ENCODE data around the gene VDR.
"Not testable (repeated sequence)": the region's sequence is repeated elsewhere in the genome, so short reads cannot be mapped to it uniquely, and the experiment has no call there.

VDR gene

GRCh38 chr12:47846294-47846996, 58.3 kb downstream of the VDR start:
- no peak overlapping the region for H3K9ac ChIP-seq (ENCODE audit: low read length in 2 of 2)
- H3K9me3 ChIP-seq (ENCODE audit: control insufficient read depth in 2 of 2, low read length in 2 of 2): no peaks in the 10 kb centered on the region
- no peaks in the 10 kb centered on the region for H3K4me1 ChIP-seq (ENCODE audit: control insufficient read depth, insufficient read depth, low read length)
- no peak overlapping the region for H3K27ac ChIP-seq (ENCODE audit: low read length)
- no peaks in the 10 kb centered on the region for H3K36me3 ChIP-seq (ENCODE audit: control insufficient read depth in 2 of 2, insufficient read depth in 2 of 2, low read length in 2 of 2)
- H3K4me3 ChIP-seq (ENCODE audit: low read length in 2 of 2): no peak overlapping the region
- H3K27me3 ChIP-seq (ENCODE audit: control insufficient read depth in 1 of 2, insufficient read depth in 2 of 2, low read length in 2 of 2): peaks cover 0 to 4% of the 10 kb centered on the region in 2 donors

DNA sequence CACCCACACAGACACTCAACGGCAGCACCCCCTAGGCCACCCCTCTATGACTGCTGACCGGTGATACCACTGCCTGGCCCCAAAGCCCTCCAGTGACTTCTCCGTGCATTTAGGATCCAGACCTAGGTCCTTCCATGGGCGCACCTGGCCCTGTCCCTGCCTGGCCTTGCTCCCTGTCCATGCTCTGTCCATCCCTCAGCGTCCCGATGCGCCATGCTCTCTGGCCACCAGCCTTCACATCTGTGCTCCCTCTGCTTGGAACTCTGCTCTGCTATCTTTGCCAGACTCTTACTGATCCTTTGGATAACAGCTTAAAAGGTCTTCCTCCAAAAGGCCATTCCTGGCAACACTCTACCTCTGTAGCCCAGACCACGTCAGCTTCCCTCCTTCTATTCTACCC, 59.7 kb downstream of the VDR start:
- Histone ChIP-seq H3K9me3 (ENCODE audit: control insufficient read depth in 2 of 2, low read length in 2 of 2) (no peaks in the 10 kb centered on the region), H3K27ac (ENCODE audit: low read length) (no peak overlapping the region), H3K36me3 (ENCODE audit: control insufficient read depth in 2 of 2, insufficient read depth in 2 of 2, low read length in 2 of 2) (no peaks in the 10 kb centered on the region), H3K4me3 (ENCODE audit: low read length in 2 of 2) (no peak overlapping the region), H3K4me1 (ENCODE audit: control insufficient read depth, insufficient read depth, low read length) (no peaks in the 10 kb centered on the region), H3K9ac (ENCODE audit: low read length in 2 of 2) (no peak overlapping the region), H3K27me3 (ENCODE audit: control insufficient read depth in 1 of 2, insufficient read depth in 2 of 2, low read length in 2 of 2) (peaks cover 0 to 4% of the 10 kb centered on the region in 2 donors)

DNA sequence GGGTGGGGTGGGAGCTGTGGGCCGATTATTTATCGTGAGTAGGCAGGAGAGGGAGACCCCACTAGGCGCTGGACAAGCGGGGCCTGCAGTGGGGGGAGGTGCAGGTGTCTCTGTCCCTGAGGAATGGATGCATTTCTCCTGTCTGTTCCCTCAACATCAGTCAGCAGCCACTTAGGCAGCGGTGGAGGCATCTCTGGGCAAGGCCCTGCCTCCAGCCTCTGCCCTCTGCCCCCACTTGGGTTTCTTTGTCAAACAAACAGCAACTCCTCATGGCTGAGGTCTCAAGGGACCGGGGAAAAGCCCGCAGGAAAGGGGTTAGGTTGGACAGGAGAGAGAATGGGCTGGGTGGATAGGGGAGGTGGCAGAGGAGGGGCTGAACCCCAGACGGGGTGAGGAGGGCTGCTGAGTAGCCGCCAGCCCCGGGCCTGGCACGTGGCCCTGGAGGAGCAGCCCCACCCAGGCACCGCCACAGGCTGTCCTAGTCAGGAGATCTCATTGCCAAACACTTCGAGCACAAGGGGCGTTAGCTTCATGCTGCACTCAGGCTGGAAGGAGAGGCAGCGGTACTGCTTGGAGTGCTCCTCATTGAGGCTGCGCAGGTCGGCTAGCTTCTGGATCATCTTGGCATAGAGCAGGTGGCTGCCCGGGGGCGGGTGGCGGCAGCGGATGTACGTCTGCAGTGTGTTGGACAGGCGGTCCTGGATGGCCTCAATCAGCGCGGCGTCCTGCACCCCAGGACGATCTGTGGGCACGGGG, 60.4 kb downstream of the VDR start:
- Histone ChIP-seq H3K4me1 (ENCODE audit: control insufficient read depth, insufficient read depth, low read length) (no peaks in the 10 kb centered on the region), H3K27me3 (ENCODE audit: control insufficient read depth in 1 of 2, insufficient read depth in 2 of 2, low read length in 2 of 2) (peaks cover 0 to 4% of the 10 kb centered on the region in 2 donors), H3K9ac (ENCODE audit: low read length in 2 of 2) (no peak overlapping the region), H3K27ac (ENCODE audit: low read length) (no peak overlapping the region), H3K9me3 (ENCODE audit: control insufficient read depth in 2 of 2, low read length in 2 of 2) (no peaks in the 10 kb centered on the region), H3K4me3 (ENCODE audit: low read length in 2 of 2) (no peak overlapping the region), H3K36me3 (ENCODE audit: control insufficient read depth in 2 of 2, insufficient read depth in 2 of 2, low read length in 2 of 2) (no peaks in the 10 kb centered on the region)

GRCh38 chr12:47843226-47843980, 61.4 kb downstream of the VDR start:
- no peaks in the 10 kb centered on the region for H3K36me3 ChIP-seq (ENCODE audit: control insufficient read depth in 2 of 2, insufficient read depth in 2 of 2, low read length in 2 of 2)
- no peak overlapping the region for H3K27ac ChIP-seq (ENCODE audit: low read length)
- no peaks in the 10 kb centered on the region for H3K9me3 ChIP-seq (ENCODE audit: control insufficient read depth in 2 of 2, low read length in 2 of 2)
- H3K9ac ChIP-seq (ENCODE audit: low read length in 2 of 2): no peak overlapping the region
- no peaks in the 10 kb centered on the region for H3K4me1 ChIP-seq (ENCODE audit: control insufficient read depth, insufficient read depth, low read length)
- peaks cover 0 to 4% of the 10 kb centered on the region in 2 donors for H3K27me3 ChIP-seq (ENCODE audit: control insufficient read depth in 1 of 2, insufficient read depth in 2 of 2, low read length in 2 of 2)
- H3K4me3 ChIP-seq (ENCODE audit: low read length in 2 of 2): no peak overlapping the region

GRCh38 chr12:47842543-47842942, 62.3 kb downstream of the VDR start:
- H3K9me3 ChIP-seq (ENCODE audit: control insufficient read depth in 2 of 2, low read length in 2 of 2); H3K36me3 ChIP-seq (ENCODE audit: control insufficient read depth in 2 of 2, insufficient read depth in 2 of 2, low read length in 2 of 2); H3K4me1 ChIP-seq (ENCODE audit: control insufficient read depth, insufficient read depth, low read length); H3K4me3 ChIP-seq (ENCODE audit: low read length in 2 of 2); H3K9ac ChIP-seq (ENCODE audit: low read length in 2 of 2); H3K27me3 ChIP-seq (ENCODE audit: control insufficient read depth in 1 of 2, insufficient read depth in 2 of 2, low read length in 2 of 2); H3K27ac ChIP-seq (ENCODE audit: low read length): not testable (repeated sequence)

- Histone ChIP-seq H3K4me3 (ENCODE audit: low read length in 2 of 2) (no peak overlapping the region), H3K36me3 (ENCODE audit: control insufficient read depth in 2 of 2, insufficient read depth in 2 of 2, low read length in 2 of 2) (no peaks in the 10 kb centered on the region), H3K9me3 (ENCODE audit: control insufficient read depth in 2 of 2, low read length in 2 of 2) (no peaks in the 10 kb centered on the region), H3K27me3 (ENCODE audit: control insufficient read depth in 1 of 2, insufficient read depth in 2 of 2, low read length in 2 of 2) (peaks cover 0 to 4% of the 10 kb centered on the region in 2 donors), H3K9ac (ENCODE audit: low read length in 2 of 2) (no peak overlapping the region), H3K4me1 (ENCODE audit: control insufficient read depth, insufficient read depth, low read length) (peaks cover 9% of the 10 kb centered on the region), H3K27ac (ENCODE audit: low read length) (no peak overlapping the region)
These were observed 62.9 kb downstream of the VDR start for GRCh38 chr12:47841910-47842309.

DNA sequence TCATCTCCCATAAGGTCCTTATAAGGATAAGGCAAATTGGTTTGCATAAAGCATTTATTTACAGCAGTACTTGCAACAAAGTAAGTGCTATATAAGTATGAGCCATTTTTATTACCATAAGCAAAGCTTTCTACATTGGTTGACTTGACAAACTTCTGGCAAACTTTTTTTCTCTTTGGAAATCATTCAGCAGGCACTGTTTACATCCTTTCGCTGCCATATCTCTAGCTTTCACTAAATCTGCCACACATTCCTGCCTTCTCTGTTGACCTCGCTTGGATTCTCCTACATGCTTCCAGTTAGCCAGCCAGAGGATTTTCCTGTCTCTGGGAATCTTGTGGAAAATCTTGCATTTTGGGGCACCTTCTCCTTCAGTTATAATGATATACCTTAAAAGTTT, 63.3 kb downstream of the VDR start:
- H3K36me3 ChIP-seq (ENCODE audit: control insufficient read depth in 2 of 2, insufficient read depth in 2 of 2, low read length in 2 of 2): no peaks in the 10 kb centered on the region
- peaks cover 0 to 4% of the 10 kb centered on the region in 2 donors for H3K27me3 ChIP-seq (ENCODE audit: control insufficient read depth in 1 of 2, insufficient read depth in 2 of 2, low read length in 2 of 2)

DNA sequence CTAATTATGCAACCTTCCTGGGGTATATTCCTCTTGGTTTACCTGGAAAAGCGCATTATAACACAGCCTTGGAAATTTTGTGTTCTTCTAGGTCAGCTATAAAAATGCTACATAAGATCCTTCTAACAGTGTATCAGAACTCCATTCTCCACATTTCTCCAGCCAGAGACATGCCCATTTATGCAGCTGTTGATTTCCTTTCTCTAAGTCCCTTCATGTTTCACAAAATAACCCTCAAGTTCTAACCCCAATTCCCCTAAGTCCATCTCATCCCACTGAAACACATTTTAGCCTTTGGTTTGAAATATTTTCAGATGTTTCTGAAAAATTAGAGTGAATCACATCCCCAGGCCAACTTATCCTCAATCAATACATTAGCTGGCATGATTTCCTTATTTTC, 64.2 kb downstream of the VDR start:
- Histone ChIP-seq H3K9me3 (ENCODE audit: control insufficient read depth in 2 of 2, low read length in 2 of 2) (no peaks in the 10 kb centered on the region), H3K4me3 (ENCODE audit: low read length in 2 of 2) (no peak overlapping the region), H3K27me3 (ENCODE audit: control insufficient read depth in 1 of 2, insufficient read depth in 2 of 2, low read length in 2 of 2) (peaks cover 0 to 2% of the 10 kb centered on the region in 2 donors), H3K9ac (ENCODE audit: low read length in 2 of 2) (no peak overlapping the region), H3K27ac (ENCODE audit: low read length) (no peak overlapping the region), H3K4me1 (ENCODE audit: control insufficient read depth, insufficient read depth, low read length) (peaks cover 9% of the 10 kb centered on the region), H3K36me3 (ENCODE audit: control insufficient read depth in 2 of 2, insufficient read depth in 2 of 2, low read length in 2 of 2) (no peaks in the 10 kb centered on the region)

More for the DNA sequence above, 63.3 kb downstream of the VDR start:
- no peak overlapping the region for H3K4me3 ChIP-seq (ENCODE audit: low read length in 2 of 2)
- H3K4me1 ChIP-seq (ENCODE audit: control insufficient read depth, insufficient read depth, low read length): peaks cover 9% of the 10 kb centered on the region
- H3K9ac ChIP-seq (ENCODE audit: low read length in 2 of 2): no peak overlapping the region
- no peak overlapping the region for H3K27ac ChIP-seq (ENCODE audit: low read length)
- H3K9me3 ChIP-seq (ENCODE audit: control insufficient read depth in 2 of 2, low read length in 2 of 2): no peaks in the 10 kb centered on the region

- H3K9me3 ChIP-seq (ENCODE audit: control insufficient read depth in 2 of 2, low read length in 2 of 2): no peaks in the 10 kb centered on the region
- H3K4me1 ChIP-seq (ENCODE audit: control insufficient read depth, insufficient read depth, low read length): peaks cover 9% of the 10 kb centered on the region
- no peaks in the 10 kb centered on the region for H3K36me3 ChIP-seq (ENCODE audit: control insufficient read depth in 2 of 2, insufficient read depth in 2 of 2, low read length in 2 of 2)
- H3K9ac ChIP-seq (ENCODE audit: low read length in 2 of 2): no peak overlapping the region
- no peak overlapping the region for H3K27ac ChIP-seq (ENCODE audit: low read length)
- H3K4me3 ChIP-seq (ENCODE audit: low read length in 2 of 2): no peak overlapping the region
- H3K27me3 ChIP-seq (ENCODE audit: control insufficient read depth in 1 of 2, insufficient read depth in 2 of 2, low read length in 2 of 2): no peaks in the 10 kb centered on the region
These were observed 65.4 kb downstream of the VDR start for GRCh38 chr12:47839214-47839876.

GRCh38 chr12:47838286-47838931, 66.4 kb downstream of the VDR start:
- H3K4me1 ChIP-seq (ENCODE audit: control insufficient read depth, insufficient read depth, low read length): peaks cover 9% of the 10 kb centered on the region
- H3K27ac ChIP-seq (ENCODE audit: low read length): no peak overlapping the region
- H3K4me3 ChIP-seq (ENCODE audit: low read length in 2 of 2): no peak overlapping the region
- H3K9me3 ChIP-seq (ENCODE audit: control insufficient read depth in 2 of 2, low read length in 2 of 2): no peaks in the 10 kb centered on the region
- no peak overlapping the region for H3K9ac ChIP-seq (ENCODE audit: low read length in 2 of 2)
- no peaks in the 10 kb centered on the region for H3K36me3 ChIP-seq (ENCODE audit: control insufficient read depth in 2 of 2, insufficient read depth in 2 of 2, low read length in 2 of 2)
- no peaks in the 10 kb centered on the region for H3K27me3 ChIP-seq (ENCODE audit: control insufficient read depth in 1 of 2, insufficient read depth in 2 of 2, low read length in 2 of 2)
